GM19397 (cell line): ENCODE results near the gene KRT26.
"Not testable (repeated sequence)": the region's sequence is repeated elsewhere in the genome, so short reads cannot be mapped to it uniquely, and the experiment has no call there.

Experiments
- ATAC-seq: cut with Tn5 transposase; IDR thresholded peaks from one replicate; pipeline ENCODE4 v1.9.1; 2021; ENCODE audit warnings: mild to moderate bottlenecking, moderate library complexity; ENCODE audit not compliant: unreplicated experiment

KRT26 gene

GRCh38 chr17:40795019-40795667, 23.1 kb upstream of the KRT26 start:
- no peak for ATAC-seq

- ATAC-seq, result no peak
Measured at GRCh38 chr17:40794466-40794865, 22.5 kb upstream of the KRT26 start.

GRCh38 chr17:40793832-40794231, 21.8 kb upstream of the KRT26 start:
- ATAC-seq, result no peak

DNA sequence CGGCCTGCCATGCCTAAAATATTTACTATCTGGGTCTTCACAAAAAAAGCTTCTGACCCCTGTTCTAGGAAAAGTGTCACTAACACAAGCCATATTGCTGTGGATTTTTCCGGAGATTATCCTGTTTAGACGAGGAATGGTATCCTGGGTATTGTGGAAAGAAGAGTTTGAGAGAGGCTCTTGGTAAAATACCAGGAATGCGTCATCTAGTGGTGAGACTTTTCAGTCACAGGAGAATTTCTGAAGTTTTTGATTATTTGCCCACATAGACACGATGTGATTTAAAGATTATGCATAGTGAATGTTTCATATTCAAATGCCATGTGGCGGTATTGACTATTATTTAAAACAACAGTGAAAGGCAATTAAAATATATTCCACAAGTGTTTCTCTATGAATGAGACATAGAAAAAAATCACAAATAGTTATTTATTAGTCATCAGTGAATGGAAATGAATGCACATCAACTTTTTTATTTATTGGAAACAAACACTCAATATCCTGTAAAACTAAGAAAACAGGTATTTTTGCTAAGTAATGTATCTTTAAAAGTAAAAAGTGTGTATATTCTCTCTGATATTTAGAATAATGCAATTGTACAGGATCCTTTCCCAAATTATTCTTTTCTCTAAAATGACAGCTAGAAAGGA, 19.9 kb upstream of the KRT26 start:
- no peak for ATAC-seq

DNA sequence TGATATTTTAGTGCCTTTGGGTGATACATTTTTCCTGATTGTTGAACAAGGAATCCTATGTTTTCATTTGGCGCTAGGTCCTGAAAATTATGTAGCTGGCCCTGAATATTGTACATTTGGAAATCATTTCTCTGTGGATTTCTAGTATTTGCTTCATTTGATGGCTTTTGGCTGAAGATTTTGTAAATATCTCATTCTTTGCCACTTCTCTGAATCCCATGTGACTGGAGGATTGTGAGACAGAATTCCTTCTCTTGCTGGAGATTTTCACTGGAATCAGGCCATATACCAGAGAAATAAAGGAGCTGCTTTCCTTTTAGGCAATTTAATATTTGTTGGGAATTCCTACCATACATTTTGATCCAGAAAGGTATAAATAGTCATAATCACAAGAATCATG, 19.1 kb upstream of the KRT26 start:
- no peak for ATAC-seq

GRCh38 chr17:40782450-40782849, 10.4 kb upstream of the KRT26 start, which contains the start of gene KRT27:
Gene KRT27, minus strand, starts transcription at chr17:40782550. Its CDS starts 57 bp downstream, at chr17:40782493.
- no peak for ATAC-seq

DNA sequence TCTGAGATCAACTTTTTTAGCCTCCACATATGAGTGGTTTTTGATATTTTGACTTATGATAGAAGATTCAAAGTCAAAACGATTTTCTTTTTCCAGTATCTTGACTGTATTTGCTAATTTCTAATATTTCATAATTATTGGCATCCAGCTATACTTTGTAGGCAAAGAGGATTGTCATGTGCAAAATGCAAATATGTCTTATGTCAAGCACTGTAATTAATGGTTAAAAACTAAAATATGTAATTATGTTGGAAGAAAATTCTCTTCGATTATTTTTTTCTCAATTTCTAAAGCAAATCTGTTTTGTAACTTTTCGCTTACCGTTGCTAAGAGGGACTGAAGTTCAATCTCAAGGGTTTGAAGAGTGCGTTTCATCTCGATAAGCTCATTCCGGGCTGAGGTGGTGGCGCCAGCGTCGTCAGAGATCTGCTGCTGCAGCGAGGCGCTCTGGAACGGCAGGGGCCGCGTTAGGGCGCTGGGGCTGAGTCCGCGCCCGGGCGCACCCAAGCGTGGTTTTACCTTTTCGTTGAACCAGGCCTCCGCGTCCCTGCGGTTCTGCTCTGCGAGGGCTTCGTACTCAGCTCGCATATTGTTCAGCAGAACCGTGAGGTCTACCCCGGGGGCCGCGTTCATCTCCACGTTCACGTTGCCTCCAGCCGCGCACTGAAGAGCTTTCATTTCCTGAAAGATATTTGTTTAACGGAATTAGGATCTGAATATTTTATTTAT, 7.3 kb upstream of the KRT26 start:
- no peak for ATAC-seq

DNA sequence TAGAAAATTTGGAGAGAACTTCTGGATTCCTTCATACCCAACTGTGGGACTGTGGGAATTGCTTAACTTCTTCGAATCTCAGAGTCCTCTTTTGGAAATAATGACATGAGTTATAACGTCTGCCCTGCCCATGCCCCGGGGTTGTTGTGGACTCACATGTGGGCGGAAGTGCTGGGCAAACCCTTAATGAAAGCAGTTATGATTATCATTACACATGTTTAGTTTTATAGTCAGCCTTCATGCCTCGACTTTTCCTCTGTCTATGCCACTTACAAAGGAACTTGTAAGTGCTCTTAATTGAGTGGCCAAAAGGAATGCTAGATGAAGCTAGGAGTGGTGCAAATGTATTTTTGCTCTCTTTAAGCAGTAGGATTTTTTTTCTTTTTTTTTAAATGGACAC, 6.5 kb upstream of the KRT26 start:
- no peak for ATAC-seq

- ATAC-seq, result no peak
Measured at GRCh38 chr17:40777971-40778370, 6.0 kb upstream of the KRT26 start.

DNA sequence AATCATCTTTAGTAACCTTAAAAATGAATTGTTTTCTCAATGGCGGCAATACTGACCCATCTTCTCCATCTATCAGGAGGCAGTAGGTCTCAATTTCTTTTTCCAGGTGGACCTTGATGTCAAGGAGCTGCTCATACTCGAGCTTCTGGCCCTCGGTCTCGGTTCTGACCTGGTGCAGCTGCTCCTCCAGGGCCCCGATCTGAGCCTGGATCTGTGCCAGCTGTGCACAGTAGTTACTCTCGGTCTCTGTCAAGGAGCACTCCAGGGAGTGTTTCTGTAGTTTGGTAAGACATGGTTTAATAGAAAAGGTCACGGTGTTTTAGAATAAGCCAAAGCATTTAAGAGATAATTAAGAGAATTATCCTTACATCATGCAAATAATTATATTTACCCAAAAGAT, 5.5 kb upstream of the KRT26 start:
- no peak for ATAC-seq

- no peak for ATAC-seq
Measured at GRCh38 chr17:40775945-40776344, 3.9 kb upstream of the KRT26 start.

GRCh38 chr17:40765657-40766056, 6.3 kb downstream of the KRT26 start:
- no peak for ATAC-seq

DNA sequence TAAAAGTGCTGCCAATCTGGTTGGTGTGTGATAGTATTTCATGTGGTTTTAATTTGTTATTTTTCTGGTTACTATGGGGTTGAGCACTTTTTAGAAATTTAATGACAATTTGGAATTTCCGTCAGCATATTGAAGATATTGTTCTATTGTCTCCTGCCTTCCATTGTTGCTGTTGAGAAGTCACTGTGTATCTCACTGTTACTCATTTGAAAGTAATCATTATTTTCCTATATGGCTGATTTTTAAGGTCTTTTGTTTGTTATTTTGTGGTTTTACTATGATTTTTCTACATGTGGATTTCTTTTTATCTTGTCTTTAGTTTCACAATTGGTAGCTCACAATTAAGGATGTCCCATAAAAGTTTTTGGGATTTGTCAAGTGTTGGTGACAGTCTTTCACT, 8.2 kb downstream of the KRT26 start:
- ATAC-seq, result no peak

GRCh38 chr17:40760105-40761016, 11.6 kb downstream of the KRT26 start:
- ATAC-seq, result no peak

- no peak for ATAC-seq
Measured at GRCh38 chr17:40755231-40755630, 16.8 kb downstream of the KRT26 start, which contains the start of gene KRT25. Gene KRT25, minus strand, starts transcription at chr17:40755331. Its CDS starts 60 bp downstream, at chr17:40755271.

GRCh38 chr17:40753804-40754203, 18.2 kb downstream of the KRT26 start:
- ATAC-seq, result no peak

- ATAC-seq, result no peak
Measured at GRCh38 chr17:40751065-40751464, 20.9 kb downstream of the KRT26 start.

- ATAC-seq, result no peak
Measured at GRCh38 chr17:40750391-40750790, 21.6 kb downstream of the KRT26 start.

DNA sequence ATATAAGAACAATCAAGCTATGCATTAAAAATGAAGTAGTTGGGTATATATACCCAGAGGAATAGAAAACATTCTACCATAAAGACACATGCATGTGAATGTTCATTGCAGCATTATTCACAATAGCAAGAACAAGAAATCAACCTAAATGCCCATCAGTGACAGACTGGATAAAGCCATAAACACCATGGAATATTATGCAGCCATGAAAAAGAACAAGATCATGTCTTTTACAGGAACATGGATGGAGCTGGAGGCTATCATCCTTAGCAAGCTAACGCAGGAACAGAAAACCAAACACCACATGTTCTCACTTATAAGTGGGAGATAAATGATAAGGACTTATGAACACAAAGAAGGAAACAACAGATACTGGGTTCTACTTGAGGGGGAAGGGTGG, 23.3 kb downstream of the KRT26 start:
- ATAC-seq, result not testable (repeated sequence)

DNA sequence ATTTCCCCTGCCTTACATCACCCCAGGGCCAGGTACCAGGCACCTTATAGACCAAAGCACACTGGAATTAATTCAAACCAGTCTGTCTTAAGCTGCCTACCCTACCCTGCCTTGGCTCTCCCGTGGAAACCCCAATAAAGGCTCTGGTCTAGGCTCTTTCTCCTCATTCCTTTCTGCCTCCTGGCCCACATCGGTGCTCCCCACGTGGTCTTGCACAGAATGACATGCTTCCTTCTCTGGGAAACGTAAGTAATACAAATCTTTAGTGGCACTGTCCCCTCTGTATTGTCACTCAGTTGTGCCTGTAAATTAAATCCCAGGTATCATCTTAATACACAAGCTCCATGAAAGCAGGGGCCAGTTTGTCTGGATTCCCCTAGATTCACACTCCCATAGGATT, 33.4 kb downstream of the KRT26 start:
- no peak for ATAC-seq

GRCh38 chr17:40735016-40735415, 37.0 kb downstream of the KRT26 start:
- ATAC-seq, result no peak
